SU-DHL-6 (cell line): Measurements from ENCODE around the gene SMIM43.

Experiments used
- CTCF ChIP-seq: fragments of 200-600 bp; sonication (generic); IDR thresholded peaks from one replicate; pipeline ENCODE4 v1.5.1; 2017; ENCODE audit warnings: antibody characterized with exemption, mild to moderate bottlenecking, low read length, moderate library complexity; ENCODE audit not compliant: insufficient read depth, poor library complexity, severe bottlenecking
- EZH2phosphoT487 ChIP-seq: fragments of 200-600 bp; sonication (generic), shearing (Covaris generic); conservative IDR thresholded peaks from 2 replicates; pipeline ENCODE4 v1.6.1; 2018; ENCODE audit warnings: mild to moderate bottlenecking, antibody characterized with exemption, low read length, moderate library complexity, mixed read lengths

- TF ChIP-seq CTCF (no peak), EZH2phosphoT487 (no peak)
Measured at GRCh38 chr4:121811122-121811521, 46.2 kb upstream of the SMIM43 start.
